Measurements from ENCODE around the gene LVRN.
A peak's percentile ranks its signal among the peaks of the same experiment; 100 is the strongest.

LVRN gene

GRCh38 chr5:116042375-116042774, 80.1 kb downstream of the LVRN start:
- DNase-seq (ENCODE audit: insufficient read length, low spot score) (no peak), FAIRE-seq (no peak)
- TF ChIP-seq, protein P1, sequence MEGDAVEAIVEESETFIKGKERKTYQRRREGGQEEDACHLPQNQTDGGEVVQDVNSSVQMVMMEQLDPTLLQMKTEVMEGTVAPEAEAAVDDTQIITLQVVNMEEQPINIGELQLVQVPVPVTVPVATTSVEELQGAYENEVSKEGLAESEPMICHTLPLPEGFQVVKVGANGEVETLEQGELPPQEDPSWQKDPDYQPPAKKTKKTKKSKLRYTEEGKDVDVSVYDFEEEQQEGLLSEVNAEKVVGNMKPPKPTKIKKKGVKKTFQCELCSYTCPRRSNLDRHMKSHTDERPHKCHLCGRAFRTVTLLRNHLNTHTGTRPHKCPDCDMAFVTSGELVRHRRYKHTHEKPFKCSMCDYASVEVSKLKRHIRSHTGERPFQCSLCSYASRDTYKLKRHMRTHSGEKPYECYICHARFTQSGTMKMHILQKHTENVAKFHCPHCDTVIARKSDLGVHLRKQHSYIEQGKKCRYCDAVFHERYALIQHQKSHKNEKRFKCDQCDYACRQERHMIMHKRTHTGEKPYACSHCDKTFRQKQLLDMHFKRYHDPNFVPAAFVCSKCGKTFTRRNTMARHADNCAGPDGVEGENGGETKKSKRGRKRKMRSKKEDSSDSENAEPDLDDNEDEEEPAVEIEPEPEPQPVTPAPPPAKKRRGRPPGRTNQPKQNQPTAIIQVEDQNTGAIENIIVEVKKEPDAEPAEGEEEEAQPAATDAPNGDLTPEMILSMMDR (IDR thresholded peaks at IDR 0.05; ENCODE audit: insufficient read depth, missing control alignments): no peak

- DNase-seq (ENCODE audit: insufficient read length, low spot score) (no peak), FAIRE-seq (peak; percentile 88)
- TF ChIP-seq, protein P1 (IDR thresholded peaks at IDR 0.05; ENCODE audit: insufficient read depth, missing control alignments): no peak
Measured at GRCh38 chr5:116044073-116044472, 81.8 kb downstream of the LVRN start.

GRCh38 chr5:116045821-116046220, 83.5 kb downstream of the LVRN start:
- TF ChIP-seq, protein P1 (IDR thresholded peaks at IDR 0.05; ENCODE audit: insufficient read depth, missing control alignments): no peak
- FAIRE-seq (peak; percentile 29), DNase-seq (ENCODE audit: insufficient read length, low spot score) (no peak)

DNA sequence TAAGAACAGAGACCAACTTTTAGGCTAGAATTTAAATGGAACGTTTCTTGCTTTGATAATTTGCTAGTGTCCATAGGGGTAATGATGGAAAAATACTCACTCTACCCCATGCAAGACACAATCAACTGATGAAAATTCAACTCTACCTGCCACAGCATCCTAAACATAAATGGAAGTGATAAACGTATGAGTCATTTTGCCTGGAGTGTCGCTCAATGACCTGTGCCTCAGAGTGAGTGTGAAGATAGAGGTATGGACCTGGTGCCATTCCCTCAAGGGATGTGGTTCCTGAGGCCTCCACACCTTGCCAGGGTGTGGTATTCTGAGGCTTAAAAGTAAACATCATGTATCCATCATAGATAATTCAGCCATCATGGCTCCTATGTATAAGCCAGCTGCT, 84.0 kb downstream of the LVRN start:
- DNase-seq (ENCODE audit: insufficient read length, low spot score) (no peak), FAIRE-seq (no peak)
- TF ChIP-seq, protein P1 (IDR thresholded peaks at IDR 0.05; ENCODE audit: insufficient read depth, missing control alignments): no peak

DNA sequence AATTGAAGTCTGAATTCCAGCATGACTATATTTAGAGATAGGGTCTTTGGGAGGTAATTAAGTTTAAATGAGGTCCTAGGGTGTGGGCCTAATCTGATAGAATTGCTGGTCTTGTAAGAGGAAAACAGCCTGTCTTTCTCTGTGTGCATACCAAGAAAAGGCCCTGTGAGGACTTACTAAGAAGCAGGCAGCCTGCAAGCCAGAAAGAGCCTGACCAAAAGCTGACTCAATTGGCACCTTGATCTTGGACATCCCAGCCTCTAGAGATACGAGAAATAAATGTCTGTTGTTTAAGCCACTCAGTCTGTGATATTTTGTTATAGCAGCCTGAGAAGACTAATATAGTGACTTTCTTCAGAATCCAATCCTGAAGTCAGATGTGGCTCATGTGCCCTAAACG, 84.5 kb downstream of the LVRN start:
- TF ChIP-seq, protein P1 (IDR thresholded peaks at IDR 0.05; ENCODE audit: insufficient read depth, missing control alignments): no peak
- DNase-seq (ENCODE audit: insufficient read length, low spot score): no peak
- FAIRE-seq: no peak

DNA sequence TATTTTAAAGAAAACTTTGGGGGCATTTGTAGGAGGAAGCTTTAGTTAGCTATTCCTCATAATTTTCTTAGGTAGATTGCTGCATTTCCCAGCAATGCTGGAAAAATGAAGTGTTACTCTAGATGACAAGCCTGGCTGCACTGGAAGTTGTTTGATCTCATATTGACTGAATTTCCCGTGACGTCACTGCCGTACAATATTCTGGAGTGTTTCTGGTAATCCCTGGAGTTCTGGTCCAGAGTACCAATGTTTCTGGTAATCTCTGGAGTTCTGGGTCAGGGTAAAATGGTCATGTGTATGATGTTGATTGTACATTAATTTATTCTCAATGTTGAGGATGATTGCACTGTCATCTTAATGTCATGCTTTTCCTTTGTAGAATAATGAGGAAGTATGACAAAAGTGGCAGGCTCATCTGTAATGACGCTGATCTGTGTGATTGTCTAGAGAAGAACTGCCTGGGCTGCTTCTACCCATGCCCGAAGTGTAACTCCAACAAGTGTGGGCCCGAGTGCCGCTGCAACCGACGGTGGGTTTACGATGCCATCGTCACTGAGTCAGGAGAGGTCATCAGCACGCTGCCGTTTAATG, 96.2 kb downstream of the LVRN start:
- TF ChIP-seq, protein P1 (IDR thresholded peaks at IDR 0.05; ENCODE audit: insufficient read depth, missing control alignments): no peak
- FAIRE-seq: no peak
- DNase-seq (ENCODE audit: insufficient read length, low spot score): no peak

GRCh38 chr5:116062352-116062751, 100.1 kb downstream of the LVRN start:
- FAIRE-seq: peak; percentile 35
- DNase-seq (ENCODE audit: insufficient read length, low spot score): no peak
- TF ChIP-seq, protein P1 (IDR thresholded peaks at IDR 0.05; ENCODE audit: insufficient read depth, missing control alignments): peak; percentile 13
